GM21390 (cell line): ENCODE results near the gene CASP8AP2.
"Not testable (repeated sequence)": the region's sequence is repeated elsewhere in the genome, so short reads cannot be mapped to it uniquely, and the experiment has no call there.

Experiments used
- ATAC-seq: cut with Tn5 transposase; IDR thresholded peaks from one replicate; pipeline ENCODE4 v1.9.1; 2021; ENCODE audit not compliant: unreplicated experiment

CASP8AP2 gene

GRCh38 chr6:89819336-89820130, 10.1 kb upstream of the CASP8AP2 start, which contains the start of gene MDN1:
TSS of gene MDN1 (minus strand) at chr6:89819794. CDS start at chr6:89819607, 187 bp downstream.
- ATAC-seq: peak; percentile 95

GRCh38 chr6:89826029-89826528, 3.6 kb upstream of the CASP8AP2 start:
- ATAC-seq: no peak

- ATAC-seq: not testable (repeated sequence)
Measured at GRCh38 chr6:89828475-89828987, 1.1 kb upstream of the CASP8AP2 start.

GRCh38 chr6:89828988-89829471, 650 bp upstream of the CASP8AP2 start:
- peak; percentile 36 for ATAC-seq

- ATAC-seq: no peak
Measured at GRCh38 chr6:89830170-89830809, 610 bp downstream of the CASP8AP2 start.

GRCh38 chr6:89834884-89835792, 5.5 kb downstream of the CASP8AP2 start:
- ATAC-seq: peak; percentile 95

GRCh38 chr6:89836639-89837222, 7.1 kb downstream of the CASP8AP2 start:
- no peak for ATAC-seq

GRCh38 chr6:89840538-89840937, 10.9 kb downstream of the CASP8AP2 start:
- ATAC-seq: no peak

- no peak for ATAC-seq
Measured at GRCh38 chr6:89842228-89842627, 12.5 kb downstream of the CASP8AP2 start.

- ATAC-seq: no peak
Measured at GRCh38 chr6:89843070-89843469, 13.4 kb downstream of the CASP8AP2 start.

GRCh38 chr6:89847513-89847912, 17.8 kb downstream of the CASP8AP2 start:
- ATAC-seq: not testable (repeated sequence)

- no peak for ATAC-seq
Measured at GRCh38 chr6:89853068-89853467, 23.4 kb downstream of the CASP8AP2 start.

GRCh38 chr6:89858041-89858440, 28.4 kb downstream of the CASP8AP2 start:
- ATAC-seq: no peak

- peak; percentile 64 for ATAC-seq
Measured at GRCh38 chr6:89859744-89860143, 30.1 kb downstream of the CASP8AP2 start.

GRCh38 chr6:89862273-89862672, 32.6 kb downstream of the CASP8AP2 start:
- ATAC-seq: peak; percentile 75

- ATAC-seq: peak; percentile 18
Measured at GRCh38 chr6:89862698-89863097, 33.0 kb downstream of the CASP8AP2 start.

GRCh38 chr6:89866024-89866678, 36.5 kb downstream of the CASP8AP2 start:
- no peak for ATAC-seq

- no peak for ATAC-seq
Measured at GRCh38 chr6:89873721-89874120, 44.0 kb downstream of the CASP8AP2 start.

GRCh38 chr6:89874438-89874837, 44.8 kb downstream of the CASP8AP2 start:
- no peak for ATAC-seq
